Breast epithelium (tissue), 3 donors: Measurements from ENCODE around the gene MAN2A1.

Experiments
- POLR2A ChIP-seq: fragments of 450-650 bp; IDR thresholded peaks from one replicate; pipeline ENCODE4 v1.6.1; 2016; ENCODE audit warnings: antibody characterized with exemption, mild to moderate bottlenecking, moderate library complexity
- POLR2AphosphoS5 ChIP-seq, 3 donors: sonication (generic); formaldehyde crosslinking; IDR thresholded peaks; one replicate each; pipeline ENCODE4 v1.6.1; 2017; ENCODE audit warnings: antibody characterized with exemption in 3 of 3
- TF ChIP-seq, protein P1 (sequence below), 3 donors: fragments of 450-650 bp; IDR thresholded peaks; one replicate each; pipeline ENCODE4 v1.5.1; 2016 to 2017; ENCODE audit warnings: antibody characterized with exemption in 3 of 3, mild to moderate bottlenecking in 3 of 3, moderate library complexity in 3 of 3

DNA sequence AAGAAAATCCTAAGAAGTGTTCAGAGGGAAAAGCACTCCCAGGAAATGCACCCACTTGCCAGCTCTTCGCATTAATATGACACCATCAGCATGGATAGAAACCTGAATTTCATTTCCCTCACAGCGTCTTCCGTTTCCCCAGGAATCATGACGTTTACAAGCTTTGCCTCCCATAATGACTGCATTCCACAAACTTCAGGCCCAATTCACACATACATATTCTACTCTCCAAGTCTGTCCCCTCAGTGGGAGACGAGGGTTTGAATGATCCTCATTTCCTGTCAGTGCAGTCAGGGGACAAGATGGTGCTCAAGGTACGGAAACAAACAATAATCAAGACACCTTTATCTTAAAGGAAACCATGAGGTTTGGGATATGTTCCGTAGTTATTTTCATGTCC is 44.9 kb upstream of the MAN2A1 start:
- TF ChIP-seq, protein P1, sequence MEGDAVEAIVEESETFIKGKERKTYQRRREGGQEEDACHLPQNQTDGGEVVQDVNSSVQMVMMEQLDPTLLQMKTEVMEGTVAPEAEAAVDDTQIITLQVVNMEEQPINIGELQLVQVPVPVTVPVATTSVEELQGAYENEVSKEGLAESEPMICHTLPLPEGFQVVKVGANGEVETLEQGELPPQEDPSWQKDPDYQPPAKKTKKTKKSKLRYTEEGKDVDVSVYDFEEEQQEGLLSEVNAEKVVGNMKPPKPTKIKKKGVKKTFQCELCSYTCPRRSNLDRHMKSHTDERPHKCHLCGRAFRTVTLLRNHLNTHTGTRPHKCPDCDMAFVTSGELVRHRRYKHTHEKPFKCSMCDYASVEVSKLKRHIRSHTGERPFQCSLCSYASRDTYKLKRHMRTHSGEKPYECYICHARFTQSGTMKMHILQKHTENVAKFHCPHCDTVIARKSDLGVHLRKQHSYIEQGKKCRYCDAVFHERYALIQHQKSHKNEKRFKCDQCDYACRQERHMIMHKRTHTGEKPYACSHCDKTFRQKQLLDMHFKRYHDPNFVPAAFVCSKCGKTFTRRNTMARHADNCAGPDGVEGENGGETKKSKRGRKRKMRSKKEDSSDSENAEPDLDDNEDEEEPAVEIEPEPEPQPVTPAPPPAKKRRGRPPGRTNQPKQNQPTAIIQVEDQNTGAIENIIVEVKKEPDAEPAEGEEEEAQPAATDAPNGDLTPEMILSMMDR (IDR thresholded peaks at IDR 0.05): no peak
- TF ChIP-seq POLR2A: no peak
- no peak for TF ChIP-seq POLR2AphosphoS5 (IDR thresholded peaks at IDR 0.05)
